GM12874 (cell line): ENCODE measurements around the gene IGFALS.

ENCODE experiments used
- CTCF ChIP-seq: IDR thresholded peaks from 2 replicates; pipeline ENCODE4 v1.5.1; 2011; ENCODE audit warnings: low read depth, mild to moderate bottlenecking, control low read depth, low read length, moderate library complexity; ENCODE audit not compliant: insufficient read depth

The IGFALS gene

GRCh38 chr16:1741553-1742165 is 51.8 kb downstream of the IGFALS start:
- no peak for TF ChIP-seq CTCF

- no peak for TF ChIP-seq CTCF
These were observed 52.6 kb downstream of the IGFALS start for GRCh38 chr16:1740781-1741490.
